ENCODE results near the gene EPM2AIP1. TPM values are rescaled to one million over a fixed set of nuclear protein-coding genes. Genes with fewer than 3 reads are reported as not detected.

The EPM2AIP1 gene
- total and polyA plus RNA-seq, 9 of the 15 experiments (the other 6 are each of a cell fraction or from before 2014, with no cell fraction given): 6.7 to 44.8 (median 25.2) TPM

DNA sequence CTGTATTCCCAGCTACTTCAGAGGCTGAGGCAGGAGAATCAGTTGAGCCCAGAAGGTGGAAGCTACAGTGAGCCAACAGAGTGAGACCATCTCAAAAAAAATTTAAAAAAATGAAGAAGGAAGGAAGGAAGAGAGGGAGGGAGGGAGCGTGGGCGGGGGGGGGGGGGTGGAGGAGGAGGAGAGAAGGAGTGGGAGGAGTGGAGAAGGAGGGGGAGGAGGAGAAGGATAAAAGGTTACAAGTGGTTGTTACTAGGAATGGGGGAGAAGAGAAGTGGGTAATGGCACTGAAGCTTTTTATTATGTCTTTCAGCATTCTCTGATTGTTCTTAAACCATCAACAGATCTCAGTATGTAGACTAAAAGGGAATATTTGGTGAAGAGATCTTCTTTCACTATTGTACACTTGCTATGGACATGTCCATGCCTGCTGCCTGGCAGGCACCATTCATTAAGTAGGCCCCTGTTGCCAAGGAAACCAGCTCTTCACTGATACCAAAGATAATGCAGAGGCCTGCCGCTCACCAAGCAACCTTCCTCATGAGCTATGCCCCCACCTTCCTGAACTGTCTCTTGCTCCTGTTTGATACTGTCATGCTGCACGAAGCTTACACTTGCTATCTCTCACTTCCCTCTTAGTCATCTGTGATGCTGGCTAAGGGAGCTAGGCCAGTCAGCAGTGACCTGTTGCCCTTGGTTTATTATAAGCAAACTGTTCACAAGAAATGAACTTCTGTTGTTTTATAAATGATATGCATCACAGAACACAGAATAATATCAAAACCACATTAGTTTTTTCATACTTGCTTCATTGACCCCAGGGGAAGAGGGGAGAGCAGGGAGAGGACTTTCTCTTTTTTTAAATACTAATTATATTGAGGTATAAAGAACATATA, 23.1 kb downstream of the EPM2AIP1 start (continued):
- TF ChIP-seq, protein P1, sequence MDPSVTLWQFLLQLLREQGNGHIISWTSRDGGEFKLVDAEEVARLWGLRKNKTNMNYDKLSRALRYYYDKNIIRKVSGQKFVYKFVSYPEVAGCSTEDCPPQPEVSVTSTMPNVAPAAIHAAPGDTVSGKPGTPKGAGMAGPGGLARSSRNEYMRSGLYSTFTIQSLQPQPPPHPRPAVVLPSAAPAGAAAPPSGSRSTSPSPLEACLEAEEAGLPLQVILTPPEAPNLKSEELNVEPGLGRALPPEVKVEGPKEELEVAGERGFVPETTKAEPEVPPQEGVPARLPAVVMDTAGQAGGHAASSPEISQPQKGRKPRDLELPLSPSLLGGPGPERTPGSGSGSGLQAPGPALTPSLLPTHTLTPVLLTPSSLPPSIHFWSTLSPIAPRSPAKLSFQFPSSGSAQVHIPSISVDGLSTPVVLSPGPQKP (CRISPR knock-in tag; IDR thresholded peaks at IDR 0.05): no peak
- no peak for TF ChIP-seq ZBTB7A (IDR thresholded peaks at IDR 0.05; ENCODE audit: borderline replicate concordance, control insufficient read depth, low read depth, low read length)
- TF ChIP-seq, protein P2, sequence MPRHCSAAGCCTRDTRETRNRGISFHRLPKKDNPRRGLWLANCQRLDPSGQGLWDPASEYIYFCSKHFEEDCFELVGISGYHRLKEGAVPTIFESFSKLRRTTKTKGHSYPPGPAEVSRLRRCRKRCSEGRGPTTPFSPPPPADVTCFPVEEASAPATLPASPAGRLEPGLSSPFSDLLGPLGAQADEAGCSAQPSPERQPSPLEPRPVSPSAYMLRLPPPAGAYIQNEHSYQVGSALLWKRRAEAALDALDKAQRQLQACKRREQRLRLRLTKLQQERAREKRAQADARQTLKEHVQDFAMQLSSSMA (CRISPR knock-in tag; IDR thresholded peaks at IDR 0.05): no peak
- TF ChIP-seq MAZ (CRISPR knock-in tag; conservative IDR thresholded peaks at IDR 0.05 in 1 of 2, IDR thresholded peaks at IDR 0.05 in 1 of 2): peak; percentile 93 to 100
- TF ChIP-seq C11orf30 (IDR thresholded peaks at IDR 0.05; ENCODE audit: low read depth): peak; percentile 68
- TF ChIP-seq TCF7 (IDR thresholded peaks at IDR 0.05; ENCODE audit: borderline replicate concordance): no peak
- no peak for TF ChIP-seq HLTF (IDR thresholded peaks at IDR 0.05)
- no peak for TF ChIP-seq XRCC3 (IDR thresholded peaks at IDR 0.05)
- TF ChIP-seq, protein P3, sequence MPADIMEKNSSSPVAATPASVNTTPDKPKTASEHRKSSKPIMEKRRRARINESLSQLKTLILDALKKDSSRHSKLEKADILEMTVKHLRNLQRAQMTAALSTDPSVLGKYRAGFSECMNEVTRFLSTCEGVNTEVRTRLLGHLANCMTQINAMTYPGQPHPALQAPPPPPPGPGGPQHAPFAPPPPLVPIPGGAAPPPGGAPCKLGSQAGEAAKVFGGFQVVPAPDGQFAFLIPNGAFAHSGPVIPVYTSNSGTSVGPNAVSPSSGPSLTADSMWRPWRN (IDR thresholded peaks at IDR 0.05; ENCODE audit: low read depth): no peak
- peak; percentile 49; the same call in 1 of the 2 replicates for TF ChIP-seq GABPB1 (CRISPR knock-in tag; IDR thresholded peaks at IDR 0.05)
- TF ChIP-seq HEY1 (CRISPR knock-in tag; IDR thresholded peaks at IDR 0.05; ENCODE audit: borderline replicate concordance): no peak
- TF ChIP-seq SP1 (CRISPR knock-in tag; IDR thresholded peaks at IDR 0.05): peak; percentile 64
- TF ChIP-seq FOSL1 (tag; conservative IDR thresholded peaks at IDR 0.05): peak; percentile 96
- peak; percentile 40 for TF ChIP-seq CXXC5 (CRISPR knock-in tag; IDR thresholded peaks at IDR 0.05)
- TF ChIP-seq HMG20A (CRISPR knock-in tag; conservative IDR thresholded peaks at IDR 0.05): no peak
- TF ChIP-seq JUND (IDR thresholded peaks at IDR 0.05; ENCODE audit: borderline replicate concordance, low read depth, low read length): peak; percentile 96
- TF ChIP-seq JUND (tag; IDR thresholded peaks at IDR 0.05; ENCODE audit: borderline replicate concordance, low read depth, low read length): peak; percentile 95; the same call in 2 of the 3 replicates
- peak; percentile 66; the same call in 1 of the 2 replicates for TF ChIP-seq NCOR1 (IDR thresholded peaks at IDR 0.05)
- peak; percentile 86 for TF ChIP-seq EHMT2 (IDR thresholded peaks at IDR 0.05)
- no peak for TF ChIP-seq ZNF41 (CRISPR knock-in tag; conservative IDR thresholded peaks at IDR 0.05)
- TF ChIP-seq TBL1XR1 (IDR thresholded peaks at IDR 0.05; ENCODE audit: low read length in 2 of 2): peak in 1 of 2 experiments; percentile 64; a peak in 1 of 4 replicates
- no peak for TF ChIP-seq ZBTB26 (CRISPR knock-in tag; IDR thresholded peaks at IDR 0.05)
- peak; percentile 100 for TF ChIP-seq CTBP1 (IDR thresholded peaks at IDR 0.05; ENCODE audit: borderline replicate concordance)
- no peak for TF ChIP-seq NELFE (IDR thresholded peaks at IDR 0.05; ENCODE audit: insufficient read depth, insufficient read length)
- TF ChIP-seq TOE1 (IDR thresholded peaks at IDR 0.05; ENCODE audit: borderline replicate concordance): peak; percentile 50; the same call in 1 of the 2 replicates
- TF ChIP-seq TOE1 (CRISPR knock-in tag; IDR thresholded peaks at IDR 0.05; ENCODE audit: borderline replicate concordance, low read depth): no peak
